Measurements from ENCODE around the gene MASP1. TPM values are rescaled to one million over a fixed set of nuclear protein-coding genes. Genes with fewer than 3 reads are reported as not detected.
A peak's percentile ranks its signal among the peaks of the same experiment; 100 is the strongest.

The MASP1 gene
- total and polyA plus RNA-seq, 2 donors (not counting 1 experiment from before 2014, with no cell fraction given): 145 to 328 TPM

GRCh38 chr3:187261541-187261969, 30.0 kb downstream of the MASP1 start:
- Histone ChIP-seq H2AFZ (ENCODE audit: low read length) (no peak overlapping the region), H3K4me3 (replicated peaks in 1 of 4; ENCODE audit: control extremely low read depth in 1 of 4, insufficient read depth in 1 of 4, low read depth in 3 of 4, low read length in 4 of 4) (no peak overlapping the region), H4K20me1 (ENCODE audit: control insufficient read depth, extremely low read depth, insufficient read depth, low read length) (no peaks in the 10 kb centered on the region), H3K27ac (ENCODE audit: insufficient read depth, low read length) (peak overlapping the region; percentile 74), H3K79me2 (ENCODE audit: control insufficient read depth, insufficient read depth, low read length) (no peaks in the 10 kb centered on the region), H3K27me3 (ENCODE audit: control insufficient read depth, insufficient read depth, low read length) (no peaks in the 10 kb centered on the region), H3K4me1 (ENCODE audit: control insufficient read depth, extremely low read depth, insufficient read depth, low read length) (peaks cover 29% of the 10 kb centered on the region), H3K9ac (ENCODE audit: insufficient read depth, low read length) (no peak overlapping the region), H3K4me2 (ENCODE audit: extremely low read depth, insufficient read depth, low read length) (no peak overlapping the region), H3K9me3 (ENCODE audit: control insufficient read depth, insufficient read depth, low read depth, low read length) (no peaks in the 10 kb centered on the region), H3K36me3 (ENCODE audit: control insufficient read depth, insufficient read depth, low read length) (peaks cover 9% of the 10 kb centered on the region)
- TF ChIP-seq CTCF (conservative IDR thresholded peaks at IDR 0.05 in 1 of 2, IDR thresholded peaks at IDR 0.05 in 1 of 2; ENCODE audit: low read depth in 1 of 2, low read length in 2 of 2) (no peak), EZH2 (IDR thresholded peaks at IDR 0.05; ENCODE audit: low read length, missing control alignments) (no peak)
- DNase-seq (ENCODE audit: low read depth in 2 of 2): peak; percentile 71 to 77

GRCh38 chr3:187259171-187259570, 32.4 kb downstream of the MASP1 start:
- no peaks in the 10 kb centered on the region for H3K79me2 ChIP-seq (ENCODE audit: control insufficient read depth, insufficient read depth, low read length)
- no peak overlapping the region for H2AFZ ChIP-seq (ENCODE audit: low read length)
- H3K4me1 ChIP-seq (ENCODE audit: control insufficient read depth, extremely low read depth, insufficient read depth, low read length): peaks cover 14% of the 10 kb centered on the region
- H3K4me2 ChIP-seq (ENCODE audit: extremely low read depth, insufficient read depth, low read length): no peak overlapping the region
- no peak for DNase-seq (ENCODE audit: low read depth in 2 of 2)
- no peak overlapping the region for H3K4me3 ChIP-seq (replicated peaks in 1 of 4; ENCODE audit: control extremely low read depth in 1 of 4, insufficient read depth in 1 of 4, low read depth in 3 of 4, low read length in 4 of 4)
- H3K27ac ChIP-seq (ENCODE audit: insufficient read depth, low read length): no peak overlapping the region
- H3K9me3 ChIP-seq (ENCODE audit: control insufficient read depth, insufficient read depth, low read depth, low read length): no peaks in the 10 kb centered on the region
- no peaks in the 10 kb centered on the region for H4K20me1 ChIP-seq (ENCODE audit: control insufficient read depth, extremely low read depth, insufficient read depth, low read length)
- H3K9ac ChIP-seq (ENCODE audit: insufficient read depth, low read length): no peak overlapping the region
- TF ChIP-seq CTCF (conservative IDR thresholded peaks at IDR 0.05 in 1 of 2, IDR thresholded peaks at IDR 0.05 in 1 of 2; ENCODE audit: low read depth in 1 of 2, low read length in 2 of 2) (no peak), EZH2 (IDR thresholded peaks at IDR 0.05; ENCODE audit: low read length, missing control alignments) (no peak)
- no peaks in the 10 kb centered on the region for H3K27me3 ChIP-seq (ENCODE audit: control insufficient read depth, insufficient read depth, low read length)
- peaks cover 12% of the 10 kb centered on the region for H3K36me3 ChIP-seq (ENCODE audit: control insufficient read depth, insufficient read depth, low read length)

GRCh38 chr3:187257992-187258692, 33.4 kb downstream of the MASP1 start:
- Histone ChIP-seq H4K20me1 (ENCODE audit: control insufficient read depth, extremely low read depth, insufficient read depth, low read length) (no peaks in the 10 kb centered on the region), H3K27ac (ENCODE audit: insufficient read depth, low read length) (no peak overlapping the region), H3K4me2 (ENCODE audit: extremely low read depth, insufficient read depth, low read length) (no peak overlapping the region), H3K4me1 (ENCODE audit: control insufficient read depth, extremely low read depth, insufficient read depth, low read length) (peaks cover 11% of the 10 kb centered on the region), H3K9ac (ENCODE audit: insufficient read depth, low read length) (no peak overlapping the region), H3K36me3 (ENCODE audit: control insufficient read depth, insufficient read depth, low read length) (peaks cover 12% of the 10 kb centered on the region), H3K27me3 (ENCODE audit: control insufficient read depth, insufficient read depth, low read length) (no peaks in the 10 kb centered on the region), H3K4me3 (replicated peaks in 1 of 4; ENCODE audit: control extremely low read depth in 1 of 4, insufficient read depth in 1 of 4, low read depth in 3 of 4, low read length in 4 of 4) (no peak overlapping the region), H3K9me3 (ENCODE audit: control insufficient read depth, insufficient read depth, low read depth, low read length) (no peaks in the 10 kb centered on the region), H2AFZ (ENCODE audit: low read length) (no peak overlapping the region), H3K79me2 (ENCODE audit: control insufficient read depth, insufficient read depth, low read length) (no peaks in the 10 kb centered on the region)
- no peak for DNase-seq (ENCODE audit: low read depth in 2 of 2)
- TF ChIP-seq EZH2 (IDR thresholded peaks at IDR 0.05; ENCODE audit: low read length, missing control alignments): no peak
- no peak for TF ChIP-seq CTCF (conservative IDR thresholded peaks at IDR 0.05 in 1 of 2, IDR thresholded peaks at IDR 0.05 in 1 of 2; ENCODE audit: low read depth in 1 of 2, low read length in 2 of 2)

All from fibroblast of lung (primary cell).